IPS-18a (cell line): Measurements from ENCODE around the gene PSG1.
"Not testable (repeated sequence)": the region's sequence is repeated elsewhere in the genome, so short reads cannot be mapped to it uniquely, and the experiment has no call there.

Source experiments
- H3K27ac ChIP-seq: one replicate; pipeline ENCODE4 v1.5.1; 2013; ENCODE audit warnings: low read length
- H3K27me3 ChIP-seq: one replicate; pipeline ENCODE4 v1.6.1; 2013; ENCODE audit warnings: mild to moderate bottlenecking, low read length; ENCODE audit not compliant: control insufficient read depth, insufficient read depth
- H3K36me3 ChIP-seq: one replicate; pipeline ENCODE4 v1.6.1; 2013; ENCODE audit warnings: low read depth, low read length; ENCODE audit not compliant: control insufficient read depth
- H3K4me1 ChIP-seq: one replicate; pipeline ENCODE4 v1.6.1; 2013; ENCODE audit warnings: low read depth, low read length; ENCODE audit not compliant: control insufficient read depth
- H3K4me3 ChIP-seq: one replicate; pipeline ENCODE4 v1.5.1; 2013; ENCODE audit warnings: low read length
- H3K9ac ChIP-seq: one replicate; pipeline ENCODE4 v1.6.1; 2013; ENCODE audit warnings: mild to moderate bottlenecking, low read length, moderate library complexity
- H3K9me3 ChIP-seq: one replicate; pipeline ENCODE4 v1.6.1; 2013; ENCODE audit warnings: low read depth, low read length; ENCODE audit not compliant: control insufficient read depth

The PSG1 gene

DNA sequence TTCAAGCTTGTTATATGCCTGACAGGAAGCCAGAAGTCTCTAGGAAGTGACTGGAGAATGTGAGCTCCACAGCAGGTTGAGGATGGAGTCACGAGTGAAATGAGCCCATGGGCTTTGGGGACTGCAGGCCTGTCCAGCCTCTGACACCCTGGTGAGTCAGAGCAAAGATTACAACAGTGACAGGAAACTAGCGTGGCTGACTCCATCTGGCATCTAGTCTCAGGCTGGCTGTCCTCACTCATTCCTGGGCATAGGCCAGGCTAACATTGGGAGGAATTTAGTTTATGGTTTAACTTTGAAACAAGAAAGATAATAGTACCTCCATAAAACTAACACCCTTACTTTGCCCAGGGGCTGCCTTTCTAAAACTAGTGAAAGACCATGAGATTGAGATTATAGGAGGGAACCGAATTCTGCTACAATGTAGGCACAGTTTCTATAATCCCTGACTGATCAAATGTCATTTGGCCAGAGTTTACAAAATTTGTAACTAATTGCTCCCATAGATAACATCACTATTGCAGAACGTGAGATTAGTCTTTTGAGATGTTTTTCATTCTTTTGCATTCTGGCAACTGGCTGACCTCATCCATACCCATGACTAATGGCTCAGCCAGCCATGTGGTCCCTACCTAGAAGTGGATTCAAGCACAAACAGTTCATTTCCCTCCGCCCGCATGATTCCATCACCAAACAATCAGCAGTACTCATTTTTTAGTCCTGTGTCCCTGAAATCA lies 28.4 kb downstream of the PSG1 start:
- no peak overlapping the region for H3K9ac ChIP-seq
- H3K27ac ChIP-seq, result no peak overlapping the region

DNA sequence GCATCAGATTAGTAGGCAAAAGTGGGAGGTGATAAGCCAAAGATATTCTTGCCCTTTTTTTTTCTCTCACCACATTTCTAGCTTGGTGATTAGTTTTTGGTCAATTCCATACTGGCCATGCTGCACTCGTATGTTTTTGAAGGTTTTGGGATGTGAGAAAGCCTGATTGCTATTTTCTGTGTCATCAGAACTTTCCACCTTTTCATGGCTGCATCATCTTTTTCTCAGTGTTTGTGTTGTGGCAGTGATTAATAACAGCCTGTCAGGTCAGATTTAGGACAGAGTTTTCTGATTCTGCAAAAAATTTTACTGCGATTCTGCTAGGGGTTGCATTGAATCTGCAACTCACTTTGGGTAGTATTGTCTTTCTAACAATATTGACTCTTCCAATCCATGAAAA lies 32.9 kb downstream of the PSG1 start:
- no peaks in the 10 kb centered on the region for H3K4me1 ChIP-seq
- no peak overlapping the region for H3K27ac ChIP-seq
- no peak overlapping the region for H3K4me3 ChIP-seq
- H3K27me3 ChIP-seq, result no peaks in the 10 kb centered on the region
- no peaks in the 10 kb centered on the region for H3K36me3 ChIP-seq
- H3K9me3 ChIP-seq, result no peaks in the 10 kb centered on the region
- no peak overlapping the region for H3K9ac ChIP-seq

More for the DNA sequence above, 28.4 kb downstream of the PSG1 start:
- no peaks in the 10 kb centered on the region for H3K4me1 ChIP-seq
- H3K27me3 ChIP-seq, result no peaks in the 10 kb centered on the region
- no peaks in the 10 kb centered on the region for H3K36me3 ChIP-seq
- H3K9me3 ChIP-seq, result no peaks in the 10 kb centered on the region
- no peak overlapping the region for H3K4me3 ChIP-seq

DNA sequence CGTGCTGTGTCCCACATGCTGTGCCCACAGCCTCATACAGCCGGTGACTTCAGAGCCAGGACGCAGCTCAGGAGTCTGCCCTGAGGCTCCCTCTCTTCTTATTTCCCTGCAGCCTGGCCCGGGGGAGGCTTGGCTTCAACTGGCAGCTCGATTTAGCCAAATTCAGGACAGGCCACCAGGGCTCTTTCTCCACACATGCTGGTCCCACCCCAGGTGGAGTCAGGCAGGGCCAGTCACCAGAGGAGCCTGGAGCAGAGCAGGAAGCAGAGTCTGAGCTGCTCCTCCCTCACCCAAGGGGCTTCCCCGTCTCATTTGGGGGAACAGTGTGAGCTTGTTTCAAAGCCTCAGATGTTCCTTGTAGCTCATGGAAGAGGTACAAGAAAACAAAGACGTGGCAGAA lies 35.9 kb downstream of the PSG1 start:
- not testable (repeated sequence) for H3K27ac ChIP-seq, H3K36me3 ChIP-seq, H3K9me3 ChIP-seq, H3K4me3 ChIP-seq, H3K27me3 ChIP-seq, H3K4me1 ChIP-seq, H3K9ac ChIP-seq

DNA sequence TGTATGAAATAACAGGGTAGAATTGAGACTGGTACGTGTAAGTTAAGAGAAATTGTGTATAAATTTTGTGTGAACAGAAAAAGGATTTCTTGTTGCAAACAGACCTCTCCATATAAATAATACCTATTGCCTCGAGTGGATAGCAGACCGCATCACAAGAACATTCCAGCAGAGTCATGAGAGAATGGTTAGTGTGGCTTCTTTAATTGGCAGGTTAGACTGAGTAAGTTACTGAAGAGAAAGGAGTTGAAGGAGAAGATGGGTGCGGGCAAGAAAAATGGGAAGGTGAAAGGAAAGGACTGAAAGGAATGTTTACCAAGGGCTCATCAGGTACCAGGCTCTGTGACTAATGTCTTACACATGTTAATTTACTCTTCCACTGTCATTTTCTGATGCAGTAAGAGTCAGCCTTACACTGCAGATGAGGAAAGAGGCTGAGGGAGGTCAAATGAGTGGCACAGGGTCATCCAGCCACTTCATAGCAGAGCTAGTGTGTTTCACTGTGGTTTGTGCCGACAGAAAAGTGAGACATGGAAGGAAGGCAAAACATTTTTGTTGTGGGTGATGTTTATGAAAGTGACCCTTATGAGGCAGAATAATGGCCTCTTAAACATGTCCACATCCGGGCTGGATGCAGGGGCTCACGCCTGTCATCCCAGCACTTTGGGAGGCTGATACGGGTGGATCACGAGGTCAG lies 46.6 kb downstream of the PSG1 start:
- H3K27ac ChIP-seq, H3K4me1 ChIP-seq, H3K27me3 ChIP-seq, H3K36me3 ChIP-seq, H3K9ac ChIP-seq, H3K4me3 ChIP-seq, H3K9me3 ChIP-seq: not testable (repeated sequence)

DNA sequence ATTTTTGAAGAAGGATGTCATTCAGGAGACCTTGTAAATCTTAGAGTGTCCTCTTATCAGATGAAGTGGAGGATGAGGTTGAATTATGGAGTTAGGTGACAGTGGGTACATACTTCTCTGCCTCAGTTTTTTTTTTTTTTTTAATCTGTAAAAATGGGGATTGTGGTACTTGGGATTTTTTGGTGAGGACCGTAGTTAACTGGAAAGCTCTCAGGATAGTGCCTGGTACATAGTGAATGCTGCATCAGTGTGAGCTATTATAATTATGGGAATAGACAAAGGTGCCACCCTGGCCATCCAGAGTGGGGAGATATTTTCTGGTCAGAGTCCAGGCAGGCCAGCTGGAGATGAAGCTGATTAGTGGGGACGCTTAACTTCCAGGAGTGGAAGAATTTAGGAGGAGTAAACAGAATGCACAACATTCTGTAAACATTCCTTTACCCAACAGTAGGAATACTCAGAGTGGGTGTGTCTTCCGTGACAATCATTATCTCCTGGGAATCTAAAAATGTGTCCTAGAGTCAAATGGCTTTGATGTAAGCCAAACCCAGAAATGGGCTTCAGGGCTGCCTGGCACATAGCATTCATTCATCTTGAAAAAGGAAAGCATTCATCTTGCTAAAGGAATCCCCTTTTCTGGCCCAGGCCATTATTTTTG lies 47.4 kb downstream of the PSG1 start:
- not testable (repeated sequence) for H3K27me3 ChIP-seq, H3K4me3 ChIP-seq, H3K36me3 ChIP-seq, H3K9ac ChIP-seq, H3K27ac ChIP-seq, H3K9me3 ChIP-seq, H3K4me1 ChIP-seq

DNA sequence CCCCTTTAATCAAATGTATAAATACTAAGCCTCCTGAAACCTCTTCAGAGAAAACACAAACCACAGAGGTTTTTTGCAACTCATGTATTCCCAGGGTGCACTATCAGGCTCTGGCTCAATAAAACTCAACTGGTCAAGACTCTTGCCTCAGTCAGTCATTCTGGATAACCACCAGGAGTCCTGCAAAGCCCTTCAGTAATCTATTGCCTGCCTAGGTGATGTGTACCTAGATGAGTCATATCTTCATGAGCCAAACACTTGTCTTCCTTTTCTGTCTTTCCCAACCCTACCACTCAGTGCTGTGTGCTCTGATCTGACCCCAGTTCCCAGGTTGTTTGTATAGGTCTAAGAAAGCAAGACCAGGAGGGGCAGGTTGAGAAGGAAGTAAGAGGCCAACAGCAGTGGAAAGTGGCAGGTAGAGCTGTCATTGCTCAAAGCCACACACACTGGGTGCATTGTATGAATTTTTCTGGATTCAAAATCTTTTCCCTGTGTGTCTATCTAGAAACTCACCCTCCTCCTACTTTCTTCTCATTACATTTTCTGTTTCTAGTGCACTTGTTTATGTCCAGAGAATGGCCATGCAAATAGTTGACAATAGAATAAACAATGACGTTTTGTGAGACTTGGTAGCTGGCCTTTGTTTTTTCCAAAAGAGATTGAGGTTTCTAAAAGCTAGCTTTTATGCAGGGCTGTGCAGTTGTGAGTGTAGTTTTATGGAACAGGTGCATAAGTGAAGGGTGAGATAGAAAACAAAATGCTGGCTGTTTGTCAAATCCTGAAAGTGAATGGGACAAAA lies 48.1 kb downstream of the PSG1 start:
- H3K36me3 ChIP-seq, result no peaks in the 10 kb centered on the region
- no peak overlapping the region for H3K9ac ChIP-seq
- H3K4me1 ChIP-seq, result no peaks in the 10 kb centered on the region
- no peak overlapping the region for H3K27ac ChIP-seq
- H3K27me3 ChIP-seq, result no peaks in the 10 kb centered on the region
- no peak overlapping the region for H3K4me3 ChIP-seq
- H3K9me3 ChIP-seq, result no peaks in the 10 kb centered on the region

DNA sequence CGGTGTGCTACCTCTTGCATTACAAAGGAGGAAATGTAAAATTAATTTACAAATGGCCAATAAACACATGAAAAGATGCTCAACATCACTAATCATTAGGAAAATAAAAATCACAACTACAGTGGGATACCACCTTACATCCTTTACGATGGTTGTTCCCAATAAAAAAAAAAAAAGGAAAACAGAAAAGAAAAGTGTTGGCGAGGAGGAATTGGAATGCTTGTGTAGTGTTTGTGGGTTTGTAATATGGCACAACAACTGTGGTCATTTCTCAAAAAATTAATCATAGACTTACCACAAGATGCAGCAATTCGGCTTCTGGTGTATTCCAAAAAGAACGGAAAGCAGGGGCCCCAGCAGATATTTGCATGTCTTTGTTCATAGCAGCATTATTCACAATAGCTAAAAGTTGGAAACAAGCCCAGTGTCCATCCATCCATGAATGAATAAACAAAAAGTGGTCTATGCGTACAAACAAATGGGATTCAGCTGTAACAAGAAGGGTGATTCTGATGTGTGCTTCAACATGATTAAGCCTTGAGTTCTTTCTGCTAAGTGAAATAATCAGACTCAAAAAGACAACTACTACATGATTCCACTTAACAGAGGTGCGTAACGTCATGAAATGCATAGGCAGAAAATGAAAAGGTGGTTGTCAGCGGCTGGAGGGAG lies 58.1 kb downstream of the PSG1 start:
- not testable (repeated sequence) for H3K9ac ChIP-seq, H3K36me3 ChIP-seq, H3K4me3 ChIP-seq, H3K27me3 ChIP-seq, H3K27ac ChIP-seq, H3K4me1 ChIP-seq, H3K9me3 ChIP-seq

DNA sequence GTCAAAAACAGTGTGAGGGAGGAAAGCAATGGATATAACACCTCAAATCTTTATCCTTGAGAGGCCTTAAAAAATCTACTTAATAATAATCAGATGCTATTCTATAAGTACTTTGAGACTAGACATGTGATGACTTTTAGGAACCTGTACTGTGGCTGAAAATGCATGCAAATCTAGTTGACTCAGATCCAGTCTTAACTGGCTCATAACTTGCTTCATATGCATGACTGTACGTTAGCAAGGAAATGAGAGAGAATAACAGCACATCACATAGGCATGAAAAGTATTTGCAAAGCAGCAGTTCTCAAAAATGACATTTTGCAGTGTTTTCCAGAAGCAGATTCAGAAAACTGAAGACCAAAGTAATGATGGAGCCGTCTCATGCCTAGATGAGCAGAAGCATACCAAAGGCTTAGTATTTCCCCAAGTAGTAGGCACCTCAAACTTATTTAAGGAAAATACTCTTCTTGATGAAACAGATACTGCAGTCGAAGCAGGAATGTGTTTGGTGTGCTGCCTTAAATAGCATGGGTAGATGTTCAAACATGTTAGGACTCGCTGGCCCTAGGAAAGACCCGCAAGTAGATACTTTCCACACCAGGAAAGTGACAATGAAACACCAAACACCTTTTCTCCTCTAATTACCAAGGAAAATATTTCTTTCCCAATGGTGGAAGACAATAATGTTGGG lies 59.4 kb downstream of the PSG1 start:
- H3K36me3 ChIP-seq, H3K9me3 ChIP-seq, H3K4me1 ChIP-seq, H3K9ac ChIP-seq, H3K4me3 ChIP-seq, H3K27ac ChIP-seq, H3K27me3 ChIP-seq: not testable (repeated sequence)

DNA sequence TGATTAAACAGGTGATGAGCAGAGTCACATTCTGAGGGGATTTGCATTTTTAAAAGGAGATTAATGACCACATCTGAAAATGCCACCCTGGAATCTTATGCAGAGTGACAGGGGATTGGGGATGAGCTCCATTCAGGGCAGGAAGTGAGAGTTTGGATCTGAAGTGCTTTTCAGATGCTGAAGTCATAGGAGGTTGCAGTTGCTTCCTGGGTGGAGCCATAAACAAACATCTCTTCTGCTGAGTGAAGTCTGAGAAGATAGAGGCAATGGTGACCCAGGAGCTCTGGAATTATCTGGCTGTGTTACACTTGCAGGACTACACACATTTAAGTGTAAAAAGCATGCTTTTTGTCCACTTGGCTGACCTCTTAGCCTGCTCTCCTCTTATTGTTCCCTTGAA lies 62.6 kb downstream of the PSG1 start:
- Histone ChIP-seq H3K4me1 (no peaks in the 10 kb centered on the region), H3K4me3 (no peak overlapping the region), H3K27me3 (no peaks in the 10 kb centered on the region), H3K9me3 (peaks cover 4% of the 10 kb centered on the region), H3K9ac (no peak overlapping the region), H3K36me3 (no peaks in the 10 kb centered on the region), H3K27ac (no peak overlapping the region)
